ENCODE measurements around the gene HSDL2.

HSDL2 gene

DNA sequence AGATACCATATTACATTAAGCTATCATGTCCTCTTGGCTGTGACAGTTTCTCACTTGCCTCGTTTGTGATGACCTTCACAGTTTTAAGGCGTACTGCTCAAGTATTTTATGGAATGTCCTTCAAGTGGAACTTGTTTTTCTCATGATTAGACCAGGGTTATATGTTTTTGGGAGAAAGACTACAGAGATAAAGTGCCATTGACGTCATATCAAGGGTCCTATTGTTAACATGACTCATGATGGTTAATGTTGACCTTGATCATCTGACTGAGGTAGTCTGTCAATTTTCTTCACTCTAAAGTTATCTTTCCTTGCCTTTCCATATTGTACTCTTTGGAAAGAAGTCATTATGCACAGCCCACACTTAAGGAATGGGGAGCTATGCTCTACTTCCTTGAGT, 28.7 kb upstream of the HSDL2 start:
- no peak for DNase-seq (ENCODE audit: low read depth in 2 of 2)
- no peak overlapping the region for H3K4me3 ChIP-seq (replicated peaks in 1 of 2; ENCODE audit: low read depth in 2 of 2, low read length in 2 of 2)
- TF ChIP-seq, protein P1, sequence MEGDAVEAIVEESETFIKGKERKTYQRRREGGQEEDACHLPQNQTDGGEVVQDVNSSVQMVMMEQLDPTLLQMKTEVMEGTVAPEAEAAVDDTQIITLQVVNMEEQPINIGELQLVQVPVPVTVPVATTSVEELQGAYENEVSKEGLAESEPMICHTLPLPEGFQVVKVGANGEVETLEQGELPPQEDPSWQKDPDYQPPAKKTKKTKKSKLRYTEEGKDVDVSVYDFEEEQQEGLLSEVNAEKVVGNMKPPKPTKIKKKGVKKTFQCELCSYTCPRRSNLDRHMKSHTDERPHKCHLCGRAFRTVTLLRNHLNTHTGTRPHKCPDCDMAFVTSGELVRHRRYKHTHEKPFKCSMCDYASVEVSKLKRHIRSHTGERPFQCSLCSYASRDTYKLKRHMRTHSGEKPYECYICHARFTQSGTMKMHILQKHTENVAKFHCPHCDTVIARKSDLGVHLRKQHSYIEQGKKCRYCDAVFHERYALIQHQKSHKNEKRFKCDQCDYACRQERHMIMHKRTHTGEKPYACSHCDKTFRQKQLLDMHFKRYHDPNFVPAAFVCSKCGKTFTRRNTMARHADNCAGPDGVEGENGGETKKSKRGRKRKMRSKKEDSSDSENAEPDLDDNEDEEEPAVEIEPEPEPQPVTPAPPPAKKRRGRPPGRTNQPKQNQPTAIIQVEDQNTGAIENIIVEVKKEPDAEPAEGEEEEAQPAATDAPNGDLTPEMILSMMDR (IDR thresholded peaks at IDR 0.05; ENCODE audit: low read depth, low read length), result no peak

DNA sequence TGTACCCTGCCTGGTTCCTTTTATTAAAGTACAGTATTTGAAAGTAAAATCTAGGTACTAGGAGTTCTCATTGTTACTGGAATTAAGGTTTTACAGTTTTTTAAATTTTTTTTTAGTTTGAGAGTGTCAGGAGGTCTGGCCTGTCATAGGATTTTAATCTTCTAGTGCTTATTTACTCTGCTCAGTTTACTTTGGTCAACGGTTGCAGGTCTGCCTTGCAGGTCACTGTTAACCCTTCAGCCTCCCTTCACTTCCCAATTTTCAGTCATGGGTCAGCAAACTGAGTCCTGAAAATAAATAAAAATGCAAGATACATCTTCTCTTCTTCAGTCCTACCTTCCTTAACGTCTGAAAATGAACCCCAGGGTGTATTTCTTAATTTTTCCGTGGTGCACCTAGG, 27.7 kb upstream of the HSDL2 start:
- H3K4me3 ChIP-seq (replicated peaks in 1 of 2; ENCODE audit: low read depth in 2 of 2, low read length in 2 of 2), result no peak overlapping the region
- TF ChIP-seq, protein P1 (IDR thresholded peaks at IDR 0.05; ENCODE audit: low read depth, low read length), result no peak
- no peak for DNase-seq (ENCODE audit: low read depth in 2 of 2)

DNA sequence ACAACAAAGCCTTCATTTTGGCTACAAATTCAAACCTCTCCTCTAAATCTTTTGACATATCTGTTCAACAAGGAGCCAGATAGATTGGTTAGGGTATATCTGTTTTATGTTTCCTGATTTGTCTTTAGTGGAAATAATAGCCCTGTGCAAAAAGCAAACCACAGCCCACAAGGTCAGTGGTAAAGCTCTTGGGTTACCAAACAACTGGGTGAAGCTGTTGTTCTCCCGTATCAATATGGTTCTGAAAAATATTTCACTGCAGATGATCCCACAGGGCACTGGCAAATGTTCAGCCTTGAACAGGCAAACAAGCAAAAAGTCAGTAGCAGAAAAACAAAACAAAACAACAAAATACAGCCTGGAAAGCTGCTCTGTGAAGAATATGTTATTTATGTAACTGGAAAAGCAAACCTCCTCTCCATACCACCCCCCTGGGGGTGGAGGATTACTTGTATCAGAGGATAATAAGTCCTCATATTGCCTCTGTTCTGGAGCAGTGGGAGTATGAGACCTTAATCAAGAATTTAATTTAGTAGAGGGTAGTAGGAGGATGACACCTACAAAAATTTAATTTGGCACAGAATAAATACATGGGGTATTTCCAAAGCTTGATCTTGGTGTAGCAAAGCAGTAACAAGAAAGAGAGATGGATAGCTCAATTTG, 25.7 kb upstream of the HSDL2 start:
- no peak overlapping the region for H3K4me3 ChIP-seq (replicated peaks in 1 of 2; ENCODE audit: low read depth in 2 of 2, low read length in 2 of 2)
- TF ChIP-seq, protein P1 (IDR thresholded peaks at IDR 0.05; ENCODE audit: low read depth, low read length), result no peak
- DNase-seq (ENCODE audit: low read depth in 2 of 2), result no peak

- no peak overlapping the region for H3K4me3 ChIP-seq (replicated peaks in 1 of 2; ENCODE audit: low read depth in 2 of 2, low read length in 2 of 2)
- peak; percentile 20 to 51 for DNase-seq (ENCODE audit: low read depth in 2 of 2)
- TF ChIP-seq, protein P1 (IDR thresholded peaks at IDR 0.05; ENCODE audit: low read depth, low read length), result no peak
Measured at GRCh38 chr9:112355427-112355897, 24.4 kb upstream of the HSDL2 start.

- TF ChIP-seq, protein P1 (IDR thresholded peaks at IDR 0.05; ENCODE audit: low read depth, low read length), result no peak
- peak in 1 of 2 donors; percentile 87 for DNase-seq (ENCODE audit: low read depth in 2 of 2)
- no peak overlapping the region for H3K4me3 ChIP-seq (replicated peaks in 1 of 2; ENCODE audit: low read depth in 2 of 2, low read length in 2 of 2)
Measured at GRCh38 chr9:112360047-112360804, 19.7 kb upstream of the HSDL2 start.

- peak; percentile 64 to 72 for DNase-seq (ENCODE audit: low read depth in 2 of 2)
- TF ChIP-seq, protein P1 (IDR thresholded peaks at IDR 0.05; ENCODE audit: low read depth, low read length), result peak; percentile 6
- no peak overlapping the region for H3K4me3 ChIP-seq (replicated peaks in 1 of 2; ENCODE audit: low read depth in 2 of 2, low read length in 2 of 2)
Measured at GRCh38 chr9:112361601-112362000, 18.3 kb upstream of the HSDL2 start.
